Stimulated activated CD4-positive, alpha-beta T cell treated with anti-CD3 and anti-CD28 coated beads, Interleukin-4, amount 100 ng/mL, for 4 hours (primary cell): ENCODE data around the gene FAM78A.

Source experiments
- DNase-seq, 2 experiments: peaks; one replicate each; pipeline ENCODE4 v3.0.0-alpha.2; 2020

Gene FAM78A

DNA sequence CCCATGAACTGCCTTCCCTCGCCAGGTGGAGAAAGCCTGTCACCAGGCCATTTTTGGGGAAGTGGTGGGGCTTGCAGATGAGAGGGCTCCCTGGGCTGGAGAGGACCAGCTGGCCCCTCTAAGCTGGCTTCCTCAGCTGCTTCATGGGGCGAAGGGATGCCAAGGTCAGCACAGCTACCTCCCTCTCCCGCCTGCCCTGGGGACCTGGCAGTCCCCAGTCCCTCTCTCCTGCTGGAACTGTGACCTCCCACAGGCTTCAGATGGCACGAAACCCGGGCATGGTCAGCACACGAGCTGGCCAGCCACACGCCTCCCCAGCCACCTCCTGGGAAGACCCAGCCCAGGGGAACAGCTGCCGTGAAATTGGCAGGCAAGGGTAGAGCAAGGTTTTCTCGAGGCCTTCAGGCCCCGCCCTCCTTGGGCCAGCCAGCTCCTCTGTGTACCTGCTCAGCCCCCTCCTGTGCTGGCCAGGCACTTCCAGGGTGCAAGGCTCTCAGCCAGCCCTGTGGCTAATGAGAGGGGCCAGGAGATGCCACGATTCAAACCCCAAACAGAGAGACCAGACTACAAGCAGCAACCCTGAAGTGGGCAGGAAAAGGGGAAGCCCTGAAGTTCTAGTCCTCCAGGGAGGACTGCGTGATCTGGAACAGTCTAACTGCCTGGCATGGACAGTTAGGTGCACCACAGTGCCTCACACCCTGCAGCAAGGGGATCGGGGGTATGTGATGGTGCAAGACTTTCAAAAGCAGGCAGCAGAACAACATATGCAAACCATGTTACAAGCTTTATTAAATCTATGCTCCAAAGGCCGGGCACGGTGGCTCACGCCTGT is 26.1 kb upstream of the FAM78A start:
- DNase-seq = no peak

DNA sequence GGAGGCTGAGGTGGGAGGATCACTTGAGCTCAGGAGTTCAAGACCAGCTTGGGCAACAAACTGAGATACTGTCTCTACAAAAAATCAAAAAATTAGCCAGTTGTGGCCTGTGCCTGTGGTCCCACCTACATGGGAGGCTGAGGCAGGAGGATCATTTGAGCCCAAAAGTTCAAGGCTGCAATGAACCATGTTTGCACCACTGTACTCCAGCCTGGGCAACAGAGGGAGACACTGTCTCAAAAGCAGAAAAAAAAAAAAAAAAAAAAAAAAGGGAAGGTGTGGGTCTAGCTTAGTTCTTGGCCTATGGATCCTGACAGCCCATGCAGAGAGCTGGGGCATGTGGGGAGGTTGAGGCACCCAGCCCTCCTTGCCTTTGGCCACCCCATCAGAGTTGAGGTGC is 24.1 kb upstream of the FAM78A start:
- no peak for DNase-seq

DNA sequence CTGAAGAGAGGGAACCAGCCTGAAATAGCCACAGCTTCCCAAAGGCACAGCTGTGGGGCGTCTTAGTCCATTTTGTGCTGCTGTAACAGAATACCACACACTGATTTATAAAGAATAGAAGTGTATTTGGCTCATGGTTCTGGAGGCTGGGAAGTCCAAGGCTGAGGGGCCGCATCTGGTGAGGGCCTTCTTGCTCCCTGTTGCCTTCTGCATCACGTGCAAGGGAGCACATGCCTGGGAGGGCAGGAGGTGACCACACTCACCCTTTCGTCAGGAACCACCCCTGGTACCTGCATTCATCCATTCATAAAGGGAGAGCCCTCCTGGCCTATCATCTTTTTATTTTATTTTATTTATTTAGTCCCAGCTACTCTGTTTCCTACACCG is 23.6 kb upstream of the FAM78A start:
- DNase-seq = no peak

DNA sequence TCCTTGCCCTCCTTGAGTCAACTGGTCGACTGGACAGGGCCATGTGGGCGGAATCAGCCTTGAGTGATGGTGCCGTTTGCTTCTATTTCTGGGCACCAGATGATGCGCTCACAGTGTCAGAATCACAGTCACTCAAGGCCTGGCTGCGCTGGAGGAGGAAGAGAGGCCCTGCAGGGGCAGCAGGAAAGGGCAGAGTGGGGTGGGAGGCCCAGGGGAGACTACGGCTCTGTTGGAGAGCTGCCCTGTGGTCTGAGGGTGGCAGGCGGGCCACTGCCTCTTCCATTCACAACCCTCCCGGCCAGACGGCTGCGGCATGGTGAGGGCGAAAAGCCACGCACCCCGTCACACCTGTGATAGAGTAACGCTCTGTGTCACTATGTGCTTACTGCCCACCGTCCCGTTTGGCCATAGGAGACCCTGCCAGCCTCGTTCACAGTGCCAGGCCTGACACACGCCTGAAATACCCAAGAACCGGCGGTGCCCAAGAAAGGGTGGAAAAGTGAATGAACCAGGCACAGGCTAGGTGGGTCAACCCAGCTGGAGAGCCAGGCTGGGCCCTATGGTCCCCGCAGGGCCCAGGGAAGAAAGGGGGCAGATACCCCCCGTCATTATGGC is 23.1 kb upstream of the FAM78A start:
- no peak for DNase-seq

DNA sequence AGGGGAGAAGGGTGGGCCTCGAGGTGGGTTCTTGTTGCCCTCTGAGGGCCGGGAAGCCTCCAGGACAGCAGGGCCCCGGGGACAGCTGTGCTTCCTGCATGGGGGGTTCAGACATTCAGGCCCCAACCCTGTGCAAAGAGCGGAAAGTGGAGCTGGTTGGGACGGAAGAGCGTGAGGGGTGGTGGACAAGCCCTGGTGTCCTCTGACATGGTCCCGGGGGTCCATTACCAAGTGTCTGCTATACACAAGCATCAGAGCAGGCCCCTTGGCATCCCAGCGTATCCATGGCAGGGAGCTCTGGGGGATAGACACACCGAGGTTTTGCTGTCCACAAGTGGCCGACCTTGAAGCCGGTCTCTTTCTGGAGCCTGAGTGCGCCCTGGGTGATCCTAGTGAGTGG is 22.5 kb upstream of the FAM78A start:
- DNase-seq = no peak

DNA sequence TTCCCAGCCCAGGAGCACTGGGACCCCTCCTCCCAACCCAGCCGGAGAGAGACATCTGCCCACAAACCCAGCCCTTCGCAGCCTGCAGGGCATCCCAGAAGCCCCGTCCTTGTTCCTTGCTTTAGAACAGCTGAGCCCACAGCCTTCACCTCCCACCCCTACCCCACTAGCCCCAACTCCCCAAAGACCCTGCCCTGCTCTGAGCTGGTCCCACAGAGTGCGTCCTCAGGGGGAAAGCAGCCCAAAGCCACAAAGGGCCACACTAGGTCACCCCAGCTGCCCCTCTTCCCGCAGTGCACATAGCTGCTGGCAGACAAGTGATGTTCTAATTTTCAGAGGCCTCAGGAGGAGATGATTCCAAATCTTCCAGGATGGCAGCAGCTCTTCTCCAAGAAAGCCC is 22.0 kb upstream of the FAM78A start:
- DNase-seq = no peak

DNA sequence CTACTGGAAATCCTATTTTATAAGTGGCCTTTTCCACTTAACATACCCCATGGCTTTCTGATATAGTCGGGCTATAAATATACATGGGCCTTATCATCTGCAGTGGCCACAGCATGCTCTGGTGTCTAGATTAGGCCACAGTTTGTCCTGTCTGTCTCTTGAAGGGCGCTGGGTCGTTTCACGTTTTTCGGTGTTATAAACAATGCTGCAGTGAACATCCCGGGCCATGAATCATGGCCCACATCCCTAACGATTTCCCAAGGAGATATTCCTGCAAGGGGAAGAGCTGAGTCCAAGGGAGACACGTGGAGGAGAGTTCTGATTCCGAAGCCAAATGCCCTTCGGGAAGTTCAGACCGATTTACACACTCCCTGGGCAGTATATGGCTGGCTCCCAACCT is 21.6 kb upstream of the FAM78A start:
- no peak for DNase-seq

DNA sequence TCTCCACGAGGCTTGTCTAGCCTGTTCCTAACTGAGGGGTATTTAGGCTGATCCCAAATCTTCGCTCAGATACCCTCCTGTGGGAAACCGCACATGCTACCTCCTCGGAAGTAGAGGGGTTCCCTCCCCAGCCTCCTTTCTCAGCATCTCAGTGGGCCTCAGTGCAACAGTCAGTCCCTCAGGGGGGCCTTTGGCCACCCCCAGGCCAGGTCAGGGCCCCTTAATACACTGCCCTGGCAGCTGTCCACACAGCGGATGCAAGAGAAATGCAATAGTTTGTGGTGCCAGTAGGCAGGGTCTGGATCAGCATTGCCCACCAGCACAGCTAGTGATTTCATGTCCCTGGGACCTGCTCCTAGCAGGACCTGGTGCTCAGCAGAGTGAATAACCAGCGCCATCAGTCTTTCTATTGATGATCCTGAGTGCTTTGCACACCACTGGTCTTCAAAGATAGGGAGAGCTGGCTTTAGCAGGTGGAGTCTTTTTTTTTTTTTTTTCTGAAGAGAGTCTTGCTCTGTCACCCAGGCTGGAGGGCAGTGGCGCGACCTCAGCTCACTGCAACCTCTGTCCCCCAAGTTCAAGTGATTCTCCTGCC is 20.7 kb upstream of the FAM78A start:
- DNase-seq = no peak

DNA sequence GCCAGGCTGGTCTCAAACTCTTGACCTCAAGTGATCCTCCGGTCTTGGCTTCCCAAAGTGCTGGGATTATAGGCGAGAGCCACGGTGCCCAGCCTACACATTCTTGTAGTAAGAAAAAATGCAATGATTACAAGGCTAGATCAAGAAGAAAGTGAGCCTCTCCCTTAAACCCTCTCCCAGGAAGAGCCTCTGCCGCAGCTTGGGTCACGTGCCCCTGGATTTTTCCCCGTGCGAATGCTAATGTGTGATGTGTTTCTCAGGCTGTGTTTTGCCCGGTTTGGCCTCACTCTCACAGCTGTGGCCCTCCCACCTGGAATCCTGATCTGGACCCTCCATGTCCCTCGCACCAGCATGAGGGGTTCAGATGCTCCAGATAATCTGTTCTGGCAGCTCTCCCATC is 20.1 kb upstream of the FAM78A start:
- DNase-seq = no peak

DNA sequence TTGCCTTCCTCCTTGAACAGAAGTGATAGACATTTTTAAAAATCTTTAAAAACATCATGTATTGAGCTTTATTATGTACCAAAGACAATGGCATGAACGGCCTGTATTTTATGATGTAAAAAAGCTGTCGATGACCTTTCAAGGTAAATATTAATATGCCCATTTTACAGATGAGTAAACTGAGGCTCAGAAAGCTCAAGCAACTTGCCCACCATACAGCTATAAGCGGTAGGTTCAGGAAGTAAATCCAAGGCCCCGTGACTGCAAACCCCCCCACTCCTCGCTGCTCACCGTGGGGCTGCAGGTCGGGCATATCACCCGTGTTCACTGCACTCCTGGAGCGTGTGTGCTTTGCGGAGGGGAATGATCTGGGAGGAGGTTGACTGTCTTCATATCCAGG is 16.6 kb upstream of the FAM78A start:
- no peak for DNase-seq

DNA sequence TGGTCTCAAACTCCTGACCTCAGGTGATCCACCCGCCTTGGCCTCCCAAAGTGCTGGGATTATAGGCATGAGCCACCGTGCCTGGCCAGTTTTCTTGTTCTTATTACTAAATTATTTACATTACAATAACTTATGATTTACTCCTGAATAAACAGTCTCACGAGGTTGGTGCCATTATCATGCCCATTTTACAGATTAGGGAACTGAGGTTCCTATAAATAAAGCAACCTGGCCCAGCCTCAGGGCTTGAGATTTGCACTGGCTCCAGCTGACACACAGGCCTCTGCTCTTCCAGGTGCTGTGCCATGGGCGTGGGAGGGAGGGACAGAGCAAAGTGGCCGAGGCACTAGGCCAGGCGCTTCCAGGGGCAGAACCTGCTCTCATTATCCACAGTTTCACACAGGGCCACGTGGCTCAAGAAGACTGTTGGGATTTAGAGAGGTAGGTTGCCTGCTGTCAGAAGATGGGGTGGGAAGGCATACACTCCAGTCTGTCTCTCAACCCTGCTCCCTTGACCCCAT is 15.5 kb upstream of the FAM78A start:
- no peak for DNase-seq

DNA sequence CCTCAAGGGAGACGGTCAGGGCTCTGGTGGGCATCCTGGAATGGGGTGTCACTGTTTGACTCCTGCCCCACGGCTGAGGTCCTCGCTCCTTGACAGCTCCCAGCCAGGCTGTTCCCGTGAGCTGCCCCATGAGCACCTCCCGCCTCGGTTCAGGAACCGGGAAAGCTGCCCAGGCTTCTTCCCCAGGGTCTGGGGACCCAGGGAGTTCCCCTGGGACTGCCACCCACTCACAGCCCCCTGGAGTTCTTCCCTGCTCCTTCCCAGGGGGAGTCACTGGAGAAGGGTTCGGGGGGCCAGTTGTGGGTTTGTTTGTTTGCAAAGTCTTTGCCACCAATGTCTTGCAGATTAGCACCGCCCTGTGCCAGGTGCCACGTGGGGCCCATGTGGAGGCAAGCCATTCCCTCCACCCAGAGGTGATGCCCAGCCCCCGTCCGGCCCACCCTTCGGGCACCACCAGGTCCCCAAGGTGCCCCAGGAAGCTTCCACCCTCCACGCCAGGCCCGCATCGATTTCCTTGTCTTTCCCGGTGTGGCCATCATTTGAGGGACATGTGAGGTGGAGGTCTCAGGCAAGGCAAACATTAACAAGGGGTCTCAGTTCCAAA is 14.6 kb upstream of the FAM78A start:
- DNase-seq = no peak

DNA sequence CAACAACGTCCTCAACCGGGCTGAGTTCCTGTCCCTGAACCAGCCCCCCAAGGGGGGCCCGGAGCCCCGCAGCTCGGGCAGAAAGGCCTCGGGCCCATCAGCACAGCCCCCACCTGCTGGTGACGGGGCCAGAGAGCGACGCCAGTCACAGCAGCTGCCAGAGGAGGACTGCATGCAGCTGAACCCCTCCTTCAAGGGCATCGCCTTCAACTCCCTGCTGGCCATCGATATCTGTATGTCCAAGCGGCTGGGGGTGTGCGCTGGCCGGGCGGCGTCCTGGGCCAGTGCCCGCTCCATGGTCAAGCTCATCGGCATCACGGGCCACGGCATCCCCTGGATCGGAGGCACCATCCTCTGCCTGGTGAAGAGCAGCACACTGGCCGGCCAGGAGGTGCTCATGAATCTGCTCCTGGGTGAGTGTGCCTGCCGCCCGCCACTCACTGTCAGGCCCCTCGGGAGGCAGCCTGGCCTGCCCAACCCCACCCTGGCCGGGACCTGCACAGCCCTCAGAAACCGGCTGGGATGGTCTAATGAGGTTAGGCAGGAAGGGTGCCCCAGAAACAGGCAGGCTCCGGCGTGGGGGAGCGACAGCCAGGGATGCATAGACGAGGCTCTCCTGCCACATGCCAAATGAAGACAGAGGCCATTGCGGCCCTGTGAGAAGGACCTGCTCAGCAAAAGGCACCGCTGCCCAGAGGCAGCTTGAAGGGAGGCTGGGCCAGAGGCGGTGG is 13.9 kb upstream of the FAM78A start:
- DNase-seq = no peak

DNA sequence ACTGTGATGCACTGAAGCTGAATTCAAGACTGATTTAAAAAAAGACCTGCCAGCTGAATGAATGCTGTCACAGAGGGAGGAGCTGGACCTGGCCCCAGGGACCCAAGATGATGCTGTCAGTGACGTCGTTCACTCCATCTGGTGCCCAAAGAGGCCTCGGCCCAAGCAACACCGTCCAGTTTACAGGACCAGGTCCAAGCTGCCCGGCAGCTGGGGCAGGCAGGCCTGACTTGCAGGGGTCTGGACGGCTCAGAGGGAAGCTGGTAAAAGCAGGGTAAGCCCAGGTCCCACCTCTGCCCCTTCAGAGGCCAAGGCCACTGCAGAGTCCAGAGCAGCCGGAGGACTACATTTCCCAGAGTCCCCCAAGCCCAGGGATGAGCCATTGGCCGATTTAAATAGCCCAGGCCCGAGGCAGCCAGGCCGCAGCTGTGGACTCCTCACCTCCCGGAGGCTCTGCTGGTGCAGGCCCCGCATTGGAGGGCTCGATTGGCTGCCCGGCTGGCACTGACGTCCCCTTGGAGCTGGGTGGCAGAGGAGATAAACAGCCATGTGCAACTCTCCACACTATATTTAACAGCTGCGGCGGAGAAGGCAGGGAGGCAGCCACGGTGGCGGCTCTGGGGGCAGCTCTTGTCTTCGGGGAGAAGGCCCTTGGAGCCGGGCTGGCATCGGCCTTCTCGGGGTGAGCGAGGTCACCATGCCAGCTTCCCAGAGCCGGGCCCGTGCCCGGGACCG is 13.2 kb upstream of the FAM78A start, which contains the start of gene PLPP7:
Gene PLPP7 (plus strand): TSS at position 423 of the 735 bp plus-strand sequence. CDS start 275 bp downstream, at position 698.
- no peak for DNase-seq

DNA sequence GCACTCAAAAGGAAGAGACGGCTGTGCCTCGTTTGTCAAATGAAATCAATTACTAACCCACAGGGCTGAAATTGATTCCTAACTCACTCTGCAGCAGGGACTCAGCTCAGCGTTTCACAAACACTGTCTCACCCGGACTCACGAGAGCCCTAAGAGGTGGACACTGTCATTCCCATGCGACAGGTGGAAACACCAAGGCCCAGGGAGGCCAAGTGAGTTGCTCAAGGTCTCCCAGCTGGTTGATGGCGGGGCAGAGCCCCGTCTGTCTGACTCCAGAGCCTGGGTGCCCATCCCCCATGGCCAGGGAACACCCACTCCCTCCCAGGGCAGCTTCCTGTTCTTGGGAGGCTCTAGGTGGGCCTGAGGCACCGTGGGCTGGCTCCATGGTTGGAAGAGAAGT is 11.9 kb upstream of the FAM78A start:
- no peak for DNase-seq

DNA sequence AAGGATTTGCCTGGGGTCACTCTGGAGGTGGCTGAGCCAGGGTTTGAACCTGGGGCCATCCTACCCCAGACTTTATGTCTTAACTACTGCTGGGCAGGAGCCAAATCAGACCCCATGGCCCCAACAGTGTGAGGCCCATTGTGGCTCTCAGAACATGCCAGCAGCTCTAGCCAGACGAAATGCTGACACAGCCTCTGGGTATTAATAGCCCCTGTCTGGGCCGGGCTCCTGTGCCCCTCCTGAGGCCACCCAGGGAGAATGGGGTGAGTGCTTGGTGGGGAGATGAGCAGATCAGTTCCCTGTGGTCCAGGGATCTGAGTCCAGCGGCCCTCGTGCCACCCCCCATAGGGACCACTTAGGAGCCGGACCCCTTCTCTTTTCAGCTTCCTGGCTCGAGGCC is 11.0 kb upstream of the FAM78A start:
- no peak for DNase-seq

DNA sequence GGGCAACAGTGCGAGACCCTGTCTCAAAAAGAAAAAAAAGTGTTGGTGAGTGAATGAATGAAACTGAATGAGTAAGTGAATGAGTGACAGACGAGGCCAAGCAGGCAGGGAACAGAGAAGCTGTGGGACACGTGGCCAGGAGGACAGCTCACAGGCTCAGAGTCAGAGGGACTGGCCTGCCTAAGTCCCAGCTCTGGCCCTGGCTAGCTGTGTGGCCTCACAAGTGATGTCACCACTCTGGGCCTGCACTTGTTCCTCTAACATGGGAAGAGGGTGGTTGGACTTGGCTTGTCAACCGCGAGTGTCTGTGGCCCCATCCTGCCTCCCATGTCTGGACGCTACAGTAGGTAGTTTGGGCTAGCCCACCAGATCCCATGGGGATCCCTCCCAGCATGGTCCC is 8.5 kb upstream of the FAM78A start:
- no peak for DNase-seq

DNA sequence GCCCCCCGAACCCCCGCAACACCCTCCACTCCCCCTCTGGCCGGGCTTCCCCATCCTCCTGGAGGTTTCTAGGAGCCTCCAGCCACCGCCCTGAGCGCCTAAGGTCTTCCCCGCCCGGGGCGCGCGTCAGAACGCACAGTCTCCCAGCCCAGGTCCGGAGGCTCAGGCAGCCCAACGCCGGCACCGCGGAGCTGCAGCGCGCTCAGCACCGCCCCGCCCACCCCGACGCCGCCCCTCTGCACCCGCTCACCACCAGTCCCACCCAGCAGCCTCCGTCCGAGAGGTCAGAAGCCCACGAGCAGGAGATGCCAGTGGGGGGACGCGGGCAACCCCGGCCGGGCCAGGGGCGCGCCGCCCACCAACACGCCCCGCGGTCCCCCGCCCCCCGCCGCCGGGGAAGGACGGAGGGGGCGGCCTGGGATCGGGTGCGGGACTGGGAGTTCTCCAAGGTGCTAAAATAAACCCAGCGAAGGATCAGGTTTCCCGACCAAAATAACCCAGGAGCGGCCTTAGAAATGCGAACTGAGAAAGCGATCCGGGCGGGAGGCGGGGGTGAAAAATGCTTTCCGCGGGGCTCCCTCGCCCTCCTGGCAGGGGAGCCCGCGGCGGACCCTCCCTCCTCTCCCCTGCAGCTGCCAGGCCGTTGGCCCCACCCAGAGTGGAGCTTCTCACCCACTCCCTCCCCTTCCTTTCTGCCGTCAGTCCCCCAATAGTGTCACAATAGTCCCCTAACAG is 6.5 kb upstream of the FAM78A start:
- DNase-seq = peak in 1 of 2 experiments; percentile 21

DNA sequence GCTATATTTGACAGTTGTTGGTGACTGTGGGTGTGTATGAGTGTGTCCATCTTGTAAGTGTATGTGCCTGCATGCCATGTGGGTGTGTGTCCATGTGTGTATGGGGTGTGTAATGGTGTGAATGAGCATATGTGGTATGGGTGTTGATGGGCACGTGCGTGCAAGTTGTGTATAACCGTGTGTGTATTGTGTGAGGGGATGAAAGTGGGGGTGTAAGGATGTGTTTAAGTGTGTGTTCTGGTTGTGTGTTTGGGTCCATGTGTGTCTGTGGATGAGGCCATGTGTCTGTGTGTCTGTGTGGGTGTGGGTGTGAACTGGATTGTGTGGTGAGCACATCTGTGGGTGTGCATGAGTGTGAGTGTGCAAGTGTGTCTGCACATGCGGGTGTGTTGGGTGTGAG is 5.9 kb upstream of the FAM78A start:
- no peak for DNase-seq

DNA sequence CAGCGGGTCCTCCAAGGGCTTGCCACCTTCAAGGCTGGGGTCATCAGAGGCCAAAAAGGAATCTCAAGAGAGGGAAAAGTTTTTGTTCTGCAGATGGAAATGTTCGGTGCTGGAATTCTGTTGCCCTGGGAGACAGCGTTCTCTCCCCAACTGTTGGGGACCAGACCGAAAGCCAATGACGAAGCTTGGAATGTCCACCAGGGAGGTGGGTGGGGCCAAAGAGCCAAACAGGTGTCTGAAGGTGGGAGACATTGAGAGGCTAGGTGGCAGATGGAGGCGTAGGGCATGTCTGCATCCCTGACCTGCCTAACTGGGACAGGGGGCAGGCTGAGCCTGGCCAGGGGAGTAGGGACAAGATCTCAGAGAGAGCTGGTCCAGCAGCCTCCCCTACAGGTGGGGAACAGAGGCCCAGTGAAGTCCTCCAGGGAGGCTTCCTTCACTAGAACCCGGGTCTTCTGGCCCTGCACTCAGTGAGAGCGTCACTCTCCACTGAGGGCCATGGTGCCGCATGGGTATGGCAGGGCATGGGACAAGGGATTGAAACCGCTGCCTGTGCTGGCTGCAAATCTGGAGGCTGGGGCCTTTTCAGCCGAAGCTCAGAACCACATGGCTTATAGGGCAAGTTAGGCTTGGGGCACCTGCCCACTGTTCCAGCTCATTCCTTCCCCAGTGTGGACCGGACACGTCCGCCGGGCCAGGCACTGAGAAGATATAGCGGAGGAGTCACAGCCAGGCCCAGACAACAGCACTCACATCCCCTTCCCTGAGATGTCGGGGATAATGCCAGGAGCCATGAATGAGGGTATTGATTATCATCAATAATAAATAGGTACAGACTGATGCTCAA is 5.0 kb upstream of the FAM78A start:
- no peak for DNase-seq
